ENCODE results near the gene SYCP2.

- TF ChIP-seq ZFX (IDR thresholded peaks at IDR 0.05) (no peak), CTCF (conservative IDR thresholded peaks at IDR 0.05) (no peak)
Measured at GRCh38 chr20:59823030-59823423, 110.4 kb downstream of the SYCP2 start.

Measured in C4-2B (cell line).